GM12878 (cell line): ENCODE results near the gene CALCA.

Source experiments
- BHLHE40 ChIP-seq, 2 experiments: fragments of 450-650 bp in 1 of 2; IDR thresholded peaks; 2 replicates each; pipeline ENCODE4 v1.6.1; 2011 to 2017; ENCODE audit warnings: low read depth in 2 of 2, borderline replicate concordance in 1 of 2, improper control_type of control experiment in 1 of 2, low read length in 1 of 2, mild to moderate bottlenecking in 1 of 2
- JUNB ChIP-seq: IDR thresholded peaks from 2 replicates; pipeline ENCODE4 v1.6.1; 2016; ENCODE audit warnings: antibody characterized with exemption, mild to moderate bottlenecking

DNA sequence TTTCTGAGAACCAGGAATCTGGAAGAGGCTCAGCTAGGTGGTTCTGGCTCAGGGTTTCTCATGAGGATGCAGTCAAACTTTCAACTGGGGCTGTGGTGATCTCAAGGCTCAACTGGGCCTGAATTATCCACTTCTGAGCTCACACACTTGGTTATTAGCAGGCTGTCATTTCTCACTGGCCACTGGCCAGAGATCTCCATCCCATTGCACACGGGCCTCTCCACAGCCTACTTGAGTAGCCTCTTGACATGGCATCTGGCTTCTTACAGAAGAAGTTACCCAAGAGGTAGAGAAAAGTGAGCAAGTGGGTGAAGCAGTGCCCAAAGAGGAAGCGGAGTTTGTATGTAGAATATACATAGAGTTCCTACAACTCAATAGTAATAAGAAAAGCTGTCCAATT lies 16.0 kb downstream of the CALCA start:
- no peak for TF ChIP-seq BHLHE40 (IDR thresholded peaks at IDR 0.05; ENCODE audit: borderline replicate concordance in 1 of 2, low read depth in 2 of 2, low read length in 1 of 2)
- TF ChIP-seq JUNB: no peak
